ENCODE data around the gene TREM1.

- no peak for TF ChIP-seq CTCF (conservative IDR thresholded peaks at IDR 0.05; ENCODE audit: low read length)
- no peak for TF ChIP-seq EZH2phosphoT487 (IDR thresholded peaks at IDR 0.05; ENCODE audit: borderline replicate concordance, low read depth, low read length)
Measured at GRCh38 chr6:41331401-41332150, 45.1 kb upstream of the TREM1 start.
